Spleen (tissue), 11 donors: ENCODE data around the gene GIGYF2. TPM values are rescaled to one million over a fixed set of nuclear protein-coding genes. Genes with fewer than 3 reads are reported as not detected.

Source experiments
- DNase-seq: peaks from one replicate; pipeline ENCODE4 v3.0.0-alpha.2; 2020
- H3K27ac ChIP-seq, 8 donors: fragments of 200-600 bp; sonication (generic) in 7 of 8; 1 replicate in 4 of 8; 2 replicates in 4 of 8; pipeline versions ENCODE4 v1.5.0 to v1.8.0; 2016 to 2021; ENCODE audit warnings: inconsistent platforms in 4 of 8, mild to moderate bottlenecking in 4 of 8, moderate library complexity in 1 of 8
- H3K27me3 ChIP-seq, 7 donors: fragments of 200-600 bp; sonication (generic) in 6 of 7; replicated peaks in 1 of 7; 1 replicate in 4 of 7; 2 replicates in 3 of 7; pipeline versions ENCODE4 v1.5.0 to v1.8.0; 2016 to 2021; ENCODE audit warnings: inconsistent platforms in 3 of 7, mild to moderate bottlenecking in 1 of 7
- H3K36me3 ChIP-seq, 6 donors: fragments of 200-600 bp; sonication (generic) in 5 of 6; 1 replicate in 4 of 6; 2 replicates in 2 of 6; pipeline versions ENCODE4 v1.5.0 to v1.8.0; 2016 to 2021; ENCODE audit warnings: inconsistent platforms in 2 of 6
- H3K4me1 ChIP-seq, 6 donors: fragments of 200-600 bp; sonication (generic) in 5 of 6; 1 replicate in 3 of 6; 2 replicates in 3 of 6; pipeline versions ENCODE4 v1.5.0 to v1.8.0; 2016 to 2021; ENCODE audit warnings: inconsistent platforms in 3 of 6
- H3K4me3 ChIP-seq, 8 donors: fragments of 200-600 bp; sonication (generic) in 7 of 8; 1 replicate in 4 of 8; 2 replicates in 4 of 8; pipeline versions ENCODE4 v1.5.0 to v1.8.0; 2016 to 2021; ENCODE audit warnings: inconsistent platforms in 4 of 8, mild to moderate bottlenecking in 4 of 8, moderate library complexity in 2 of 8
- H3K9me3 ChIP-seq, 8 donors: fragments of 200-600 bp; sonication (generic) in 7 of 8; 1 replicate in 4 of 8; 2 replicates in 4 of 8; pipeline versions ENCODE4 v1.5.0 to v1.8.0; 2016 to 2021; ENCODE audit warnings: inconsistent platforms in 4 of 8
- POLR2A ChIP-seq, 3 donors: fragments of 450-650 bp; IDR thresholded peaks; one replicate each; pipeline ENCODE4 v1.5.1; 2017; ENCODE audit warnings: antibody characterized with exemption in 3 of 3, mild to moderate bottlenecking in 1 of 3
- POLR2AphosphoS5 ChIP-seq, 3 donors: sonication (generic); formaldehyde crosslinking; IDR thresholded peaks; one replicate each; pipeline ENCODE4 v1.5.1; 2017; ENCODE audit warnings: antibody characterized with exemption in 3 of 3
- WGBS, 5 donors: extraction: QIAGEN DNeasy Blood & Tissue Kit in 3 of 5; methylation state at CpG; one replicate each; pipeline versions ENCODE4 v1.1.5 to v1.1.7; 2013 to 2018; 5-methylcytosine and 5-hydroxymethylcytosine counted together
- intact Hi-C: fragments of 100-400 bp; cut with DNase I; formaldehyde crosslinking; loops from one replicate; pipeline ENCODE4 v1.15.0; 2023; ENCODE audit warnings: low total_unique reads
- polyA plus RNA-seq, 3 donors: library from polyadenylated mRNA; stranded (reverse); fragments of 200-250 nt; gene quantifications; one replicate each; pipeline ENCODE4 v1.2.1, GENCODE V29; 2013
- total RNA-seq, 7 donors: library from RNA; depleted of rRNA in 3 of 7; stranded (reverse); fragments of >200 nt in 3 of 7; fragmentation: NEBNext Ultra II Directional in 4 of 7; extraction: Animal tissue kit (Norgen Biotek cat#: 25700) in 4 of 7; gene quantifications; one replicate each; pipeline versions ENCODE4 v1.1.0 to v1.2.1, GENCODE V29; 2016 to 2021
- TF ChIP-seq, protein P1 (sequence below), 11 experiments: fragments of 200-600 bp in 7 of 11; fragments of 450-650 bp in 4 of 11; sonication (generic) in 4 of 11; IDR thresholded peaks in 8 of 11; conservative IDR thresholded peaks in 3 of 11; 1 replicate in 7 of 11; 2 replicates in 4 of 11; pipeline versions ENCODE4 v1.4.0 to v1.8.0; 2016 to 2021; ENCODE audit warnings: antibody characterized with exemption in 11 of 11, inconsistent platforms in 4 of 11, mild to moderate bottlenecking in 1 of 11
- donor health status: healthy with polysubstance abuse.
- donor health status: DM: no; HTN: no; CAD: no; lungs with moderate emphysema.
- donor health status: DM: no; HTN: no; CAD: no.
- donor health status: Bipolar disorder and iron deficiency.
- donor health status: healthy.
- donor health status: DM: no; HTN: no; CAD: no.
- donor health status: DM: yes; HTN: yes; CAD: no.

The GIGYF2 gene
- total and polyA plus RNA-seq, 10 donors: 7.3 to 116 (median 97.2) TPM

GRCh38 chr2:232697807-232698110 is 628 bp downstream of the GIGYF2 start:
- no peak for TF ChIP-seq POLR2A (IDR thresholded peaks at IDR 0.05)
- TF ChIP-seq, protein P1, sequence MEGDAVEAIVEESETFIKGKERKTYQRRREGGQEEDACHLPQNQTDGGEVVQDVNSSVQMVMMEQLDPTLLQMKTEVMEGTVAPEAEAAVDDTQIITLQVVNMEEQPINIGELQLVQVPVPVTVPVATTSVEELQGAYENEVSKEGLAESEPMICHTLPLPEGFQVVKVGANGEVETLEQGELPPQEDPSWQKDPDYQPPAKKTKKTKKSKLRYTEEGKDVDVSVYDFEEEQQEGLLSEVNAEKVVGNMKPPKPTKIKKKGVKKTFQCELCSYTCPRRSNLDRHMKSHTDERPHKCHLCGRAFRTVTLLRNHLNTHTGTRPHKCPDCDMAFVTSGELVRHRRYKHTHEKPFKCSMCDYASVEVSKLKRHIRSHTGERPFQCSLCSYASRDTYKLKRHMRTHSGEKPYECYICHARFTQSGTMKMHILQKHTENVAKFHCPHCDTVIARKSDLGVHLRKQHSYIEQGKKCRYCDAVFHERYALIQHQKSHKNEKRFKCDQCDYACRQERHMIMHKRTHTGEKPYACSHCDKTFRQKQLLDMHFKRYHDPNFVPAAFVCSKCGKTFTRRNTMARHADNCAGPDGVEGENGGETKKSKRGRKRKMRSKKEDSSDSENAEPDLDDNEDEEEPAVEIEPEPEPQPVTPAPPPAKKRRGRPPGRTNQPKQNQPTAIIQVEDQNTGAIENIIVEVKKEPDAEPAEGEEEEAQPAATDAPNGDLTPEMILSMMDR (IDR thresholded peaks at IDR 0.05 in 8 of 11, conservative IDR thresholded peaks at IDR 0.05 in 3 of 11): no peak
- TF ChIP-seq POLR2AphosphoS5 (IDR thresholded peaks at IDR 0.05): no peak
- no peak for DNase-seq
- H3K9me3 ChIP-seq: peaks cover 0 to 5% (median 0%) of the 10 kb centered on the region in 8 donors
- H3K4me1 ChIP-seq: peaks cover 22 to 59% (median 47%) of the 10 kb centered on the region in 6 donors
- H3K27ac ChIP-seq: peak overlapping the region; percentile 78 to 97 (median 94)
- 0% methylated on average over 7 to 11 of the region's 11 CpGs for WGBS, 5 donors
- H3K4me3 ChIP-seq: peak overlapping the region; percentile 75 to 98 (median 90)
- intact Hi-C loops: no loop called here
- H3K27me3 ChIP-seq: no peaks in the 10 kb centered on the region
- peaks cover 0 to 15% (median 2%) of the 10 kb centered on the region in 6 donors for H3K36me3 ChIP-seq

- Histone ChIP-seq H3K4me1 (peaks cover 22 to 67% (median 49%) of the 10 kb centered on the region in 6 donors), H3K4me3 (peak overlapping the region in 7 of 8 donors; percentile 75 to 98 (median 92))
- intact Hi-C loops: no loop called here
Measured at GRCh38 chr2:232698556-232699091, 1.5 kb downstream of the GIGYF2 start.

GRCh38 chr2:232699110-232699509 is 2.0 kb downstream of the GIGYF2 start:
- intact Hi-C loops: no loop called here
- H3K4me3 ChIP-seq: peak overlapping the region in 2 of 8 donors; percentile 88
- peaks cover 0 to 27% (median 7%) of the 10 kb centered on the region in 6 donors for H3K36me3 ChIP-seq
- H3K27me3 ChIP-seq: no peaks in the 10 kb centered on the region
- H3K9me3 ChIP-seq: peaks cover 0 to 5% (median 0%) of the 10 kb centered on the region in 8 donors
- 78 to 89% (median 81%) methylated on average over 2 of the region's 2 CpGs for WGBS, 5 donors
- H3K27ac ChIP-seq: no peak overlapping the region
- no peak for DNase-seq
- H3K4me1 ChIP-seq: peaks cover 22 to 72% (median 49%) of the 10 kb centered on the region in 6 donors
- TF ChIP-seq POLR2AphosphoS5 (IDR thresholded peaks at IDR 0.05) (no peak), POLR2A (IDR thresholded peaks at IDR 0.05) (no peak)
- TF ChIP-seq, protein P1 (IDR thresholded peaks at IDR 0.05 in 8 of 11, conservative IDR thresholded peaks at IDR 0.05 in 3 of 11): no peak

More at GRCh38 chr2:232698556-232699091, 1.5 kb downstream of the GIGYF2 start:
- Histone ChIP-seq H3K36me3 (peaks cover 0 to 22% (median 5%) of the 10 kb centered on the region in 6 donors), H3K27ac (peak overlapping the region in 6 of 8 donors; percentile 94 to 97 (median 94)), H3K27me3 (no peaks in the 10 kb centered on the region), H3K9me3 (peaks cover 0 to 5% (median 0%) of the 10 kb centered on the region in 8 donors)
- no peak for DNase-seq
- WGBS, 5 donors: 52 to 67% (median 58%) methylated on average over 4 of the region's 4 CpGs
- no peak for TF ChIP-seq POLR2AphosphoS5 (IDR thresholded peaks at IDR 0.05)
- TF ChIP-seq POLR2A (IDR thresholded peaks at IDR 0.05): no peak
- TF ChIP-seq, protein P1 (IDR thresholded peaks at IDR 0.05 in 8 of 11, conservative IDR thresholded peaks at IDR 0.05 in 3 of 11): no peak

GRCh38 chr2:232700154-232700553 is 3.0 kb downstream of the GIGYF2 start:
- WGBS, 5 donors: 70 to 88% (median 83%) methylated on average over 1 of the region's 1 CpG
- TF ChIP-seq POLR2A (IDR thresholded peaks at IDR 0.05): no peak
- no peak for TF ChIP-seq POLR2AphosphoS5 (IDR thresholded peaks at IDR 0.05)
- Histone ChIP-seq H3K4me3 (no peak overlapping the region), H3K36me3 (peaks cover 0 to 37% (median 17%) of the 10 kb centered on the region in 6 donors), H3K9me3 (peaks cover 0 to 5% (median 0%) of the 10 kb centered on the region in 8 donors), H3K27me3 (no peaks in the 10 kb centered on the region), H3K27ac (no peak overlapping the region), H3K4me1 (peaks cover 22 to 75% (median 49%) of the 10 kb centered on the region in 6 donors)
- DNase-seq: no peak
- intact Hi-C loops: no loop called here
